PC-3 (cell line): ENCODE measurements around the gene HMGXB4. TPM values are rescaled to one million over a fixed set of nuclear protein-coding genes. Genes with fewer than 3 reads are reported as not detected.

ENCODE experiments used
- ATAC-seq: fragments of 200-7000 bp; cut with Tn5 transposase; 2 replicates; pipeline ENCODE4 v1.9.1; 2020; ENCODE audit warnings: mild to moderate bottlenecking, moderate library complexity
- BruUV-seq: library from RNA; stranded (reverse); fragments of 400-500 nt; replicated peaks from 2 replicates; lab custom pipeline; 2021; lab: Mats Ljungman, UMichigan
- CTCF ChIA-PET: fragments of 300-600 bp; sonication (Branson Sonifier 250); formaldehyde crosslinking; loops from one replicate; lab custom pipeline; 2022; ENCODE audit warnings: antibody characterized with exemption; lab: Charles Lee
- POLR2A ChIA-PET: fragments of 300-600 bp; sonication (Branson Sonifier 250); formaldehyde crosslinking; loops from one replicate; lab custom pipeline; 2022; ENCODE audit warnings: antibody characterized with exemption; ENCODE audit not compliant: unreplicated experiment; lab: Charles Lee
- DNase-seq: peaks from one replicate; pipeline ENCODE4 v3.0.0-alpha.2; 2015
- H2AFZ ChIP-seq: fragments of 300-600 bp; sonication (generic); 2 replicates; pipeline ENCODE4 v1.6.0; 2016; ENCODE audit warnings: antibody characterized with exemption, low read length
- H3F3A ChIP-seq: fragments of 300-600 bp; sonication (generic); one replicate; pipeline ENCODE4 v1.6.0; 2017; ENCODE audit warnings: antibody characterized with exemption, low read length, control low read depth, mild to moderate bottlenecking; ENCODE audit not compliant: unreplicated experiment
- H3K27ac ChIP-seq: fragments of 300-600 bp; sonication (generic); 2 replicates; pipeline ENCODE4 v1.5.1; 2016; ENCODE audit warnings: mild to moderate bottlenecking, low read length
- H3K27me3 ChIP-seq: fragments of 300-600 bp; sonication (generic); 2 replicates; pipeline ENCODE4 v1.6.1; 2016; ENCODE audit warnings: low read length, mixed read lengths
- H3K36me3 ChIP-seq: fragments of 300-600 bp; sonication (generic); 2 replicates; pipeline ENCODE4 v1.6.1; 2016; ENCODE audit warnings: low read depth, mixed run types, low read length, mixed read lengths
- H3K4me1 ChIP-seq: fragments of 300-600 bp; sonication (generic); 2 replicates; pipeline ENCODE4 v1.5.1; 2016; ENCODE audit warnings: low read length; ENCODE audit not compliant: insufficient read depth
- H3K4me2 ChIP-seq: fragments of 300-600 bp; sonication (generic); 2 replicates; pipeline ENCODE4 v1.6.0; 2016; ENCODE audit warnings: low read length
- H3K4me3 ChIP-seq: fragments of 300-600 bp; sonication (generic); 2 replicates; pipeline ENCODE4 v1.5.1; 2016; ENCODE audit warnings: mild to moderate bottlenecking, low read length, mixed read lengths
- H3K79me2 ChIP-seq: fragments of 300-600 bp; sonication (generic); 2 replicates; pipeline ENCODE4 v1.6.1; 2017; ENCODE audit warnings: low read length, mixed read lengths
- H3K9ac ChIP-seq: fragments of 300-600 bp; sonication (generic); 2 replicates; pipeline ENCODE4 v1.6.0; 2016; ENCODE audit warnings: mild to moderate bottlenecking, low read length
- H3K9me2 ChIP-seq: fragments of 300-600 bp; sonication (generic); replicated peaks from 2 replicates; pipeline ENCODE4 v1.6.1; 2016; ENCODE audit warnings: mixed run types, low read length, mixed read lengths
- H3K9me3 ChIP-seq: fragments of 300-600 bp; sonication (generic); 2 replicates; pipeline ENCODE4 v1.6.1; 2016; ENCODE audit warnings: low read length, mixed read lengths
- H4K20me1 ChIP-seq: fragments of 300-600 bp; sonication (generic); 2 replicates; pipeline ENCODE4 v1.6.1; 2016; ENCODE audit warnings: low read length, mixed read lengths
- EZH2 ChIP-seq: fragments of 300-600 bp; sonication (generic); IDR thresholded peaks from one replicate; pipeline ENCODE4 v1.6.1; 2017; ENCODE audit warnings: antibody characterized with exemption, mild to moderate bottlenecking, low read length; ENCODE audit not compliant: unreplicated experiment
- EZH2phosphoT487 ChIP-seq: fragments of 300-600 bp; sonication (generic); IDR thresholded peaks from 2 replicates; pipeline ENCODE4 v1.6.1; 2018; ENCODE audit warnings: mild to moderate bottlenecking, antibody characterized with exemption, low read length, borderline replicate concordance
- intact Hi-C: fragments of 100-400 bp; cut with micrococcal nuclease; formaldehyde crosslinking; loops from 2 replicates; pipeline ENCODE4 v1.9.0; 2023
- total RNA-seq: library from RNA; depleted of rRNA; stranded (reverse); fragments of >200 nt; gene quantifications from 2 replicates; pipeline ENCODE4 v1.2.3, GENCODE V29; 2014
- TF ChIP-seq, protein P1 (sequence below): fragments of 300-600 bp; sonication (generic); conservative IDR thresholded peaks from 2 replicates; pipeline ENCODE4 v1.5.1; 2017; ENCODE audit warnings: antibody characterized with exemption, low read depth, mild to moderate bottlenecking, low read length

HMGXB4 gene
- total RNA-seq, 1 experiment from 2014 or later, result 12.9 TPM

DNA sequence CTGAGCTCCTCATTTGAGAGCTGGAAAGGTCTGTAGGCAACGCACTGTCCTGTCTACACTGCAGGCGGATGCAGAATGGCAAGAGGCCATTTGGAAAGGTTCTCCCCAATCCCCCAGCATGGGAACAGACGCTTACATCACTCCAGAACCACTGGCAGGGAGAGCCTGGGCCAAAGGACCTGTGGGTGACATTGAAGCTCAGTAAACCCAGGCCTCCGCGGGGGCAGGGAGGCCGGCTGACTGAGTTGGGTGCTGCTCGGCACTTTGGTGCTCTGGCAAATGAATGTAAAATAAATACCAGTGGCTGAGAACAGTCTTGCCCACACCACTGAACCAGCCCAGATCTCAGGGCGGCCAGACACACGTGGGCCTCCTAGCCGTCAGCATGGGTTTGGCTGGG lies 64.8 kb downstream of the HMGXB4 start:
- no peaks in the 10 kb centered on the region for H3F3A ChIP-seq
- ATAC-seq (no peak), DNase-seq (no peak)
- no peaks in the 10 kb centered on the region for H3K36me3 ChIP-seq
- H4K20me1 ChIP-seq, result no peaks in the 10 kb centered on the region
- CTCF ChIA-PET, result no interaction called here
- no peaks in the 10 kb centered on the region for H3K27me3 ChIP-seq
- POLR2A ChIA-PET, result no interaction called here
- no peak overlapping the region for H3K4me3 ChIP-seq
- no peaks in the 10 kb centered on the region for H3K9me3 ChIP-seq
- no peak overlapping the region for H3K27ac ChIP-seq
- no peaks in the 10 kb centered on the region for H3K79me2 ChIP-seq
- H2AFZ ChIP-seq, result no peak overlapping the region
- H3K4me1 ChIP-seq, result no peaks in the 10 kb centered on the region
- no peaks in the 10 kb centered on the region for H3K9me2 ChIP-seq
- TF ChIP-seq, protein P1, sequence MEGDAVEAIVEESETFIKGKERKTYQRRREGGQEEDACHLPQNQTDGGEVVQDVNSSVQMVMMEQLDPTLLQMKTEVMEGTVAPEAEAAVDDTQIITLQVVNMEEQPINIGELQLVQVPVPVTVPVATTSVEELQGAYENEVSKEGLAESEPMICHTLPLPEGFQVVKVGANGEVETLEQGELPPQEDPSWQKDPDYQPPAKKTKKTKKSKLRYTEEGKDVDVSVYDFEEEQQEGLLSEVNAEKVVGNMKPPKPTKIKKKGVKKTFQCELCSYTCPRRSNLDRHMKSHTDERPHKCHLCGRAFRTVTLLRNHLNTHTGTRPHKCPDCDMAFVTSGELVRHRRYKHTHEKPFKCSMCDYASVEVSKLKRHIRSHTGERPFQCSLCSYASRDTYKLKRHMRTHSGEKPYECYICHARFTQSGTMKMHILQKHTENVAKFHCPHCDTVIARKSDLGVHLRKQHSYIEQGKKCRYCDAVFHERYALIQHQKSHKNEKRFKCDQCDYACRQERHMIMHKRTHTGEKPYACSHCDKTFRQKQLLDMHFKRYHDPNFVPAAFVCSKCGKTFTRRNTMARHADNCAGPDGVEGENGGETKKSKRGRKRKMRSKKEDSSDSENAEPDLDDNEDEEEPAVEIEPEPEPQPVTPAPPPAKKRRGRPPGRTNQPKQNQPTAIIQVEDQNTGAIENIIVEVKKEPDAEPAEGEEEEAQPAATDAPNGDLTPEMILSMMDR, result no peak
- TF ChIP-seq EZH2 (no peak), EZH2phosphoT487 (no peak)
- H3K9ac ChIP-seq, result no peak overlapping the region
- no TSS peak for BruUV-seq
- intact Hi-C loops, result no loop called here
- no peak overlapping the region for H3K4me2 ChIP-seq

DNA sequence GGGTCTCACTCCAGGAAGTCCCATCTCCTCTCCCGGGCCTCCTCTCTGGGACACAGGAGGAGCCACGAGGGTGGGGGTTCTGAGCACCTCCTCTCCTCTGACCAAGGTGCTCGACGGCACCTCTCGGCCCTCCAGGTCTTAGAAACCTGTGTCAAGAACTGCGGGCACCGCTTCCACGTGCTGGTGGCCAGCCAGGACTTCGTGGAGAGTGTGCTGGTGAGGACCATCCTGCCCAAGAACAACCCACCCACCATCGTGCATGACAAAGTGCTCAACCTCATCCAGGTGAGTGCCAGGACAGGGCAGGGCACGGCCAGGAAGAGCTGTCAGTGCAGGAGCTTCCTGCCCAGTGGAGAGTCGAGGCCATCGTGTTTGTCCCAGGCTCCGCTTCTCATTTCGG lies 65.6 kb downstream of the HMGXB4 start:
- H3F3A ChIP-seq, result no peaks in the 10 kb centered on the region
- DNase-seq, result no peak
- H2AFZ ChIP-seq, result no peak overlapping the region
- no peaks in the 10 kb centered on the region for H4K20me1 ChIP-seq
- H3K9me3 ChIP-seq, result no peaks in the 10 kb centered on the region
- ATAC-seq, result no peak
- no peaks in the 10 kb centered on the region for H3K4me1 ChIP-seq
- H3K4me3 ChIP-seq, result no peak overlapping the region
- H3K4me2 ChIP-seq, result no peak overlapping the region
- BruUV-seq, result no TSS peak
- ChIA-PET POLR2A (no interaction called here), CTCF (no interaction called here)
- intact Hi-C loops, result no loop called here
- no peak overlapping the region for H3K9ac ChIP-seq
- TF ChIP-seq, protein P1, result no peak
- no peak for TF ChIP-seq EZH2phosphoT487
- TF ChIP-seq EZH2, result no peak
- no peaks in the 10 kb centered on the region for H3K27me3 ChIP-seq
- no peaks in the 10 kb centered on the region for H3K36me3 ChIP-seq
- no peak overlapping the region for H3K27ac ChIP-seq
- H3K9me2 ChIP-seq, result no peaks in the 10 kb centered on the region
- H3K79me2 ChIP-seq, result no peaks in the 10 kb centered on the region

GRCh38 chr22:35323305-35323704 lies 66.0 kb downstream of the HMGXB4 start:
- Histone ChIP-seq H4K20me1 (no peaks in the 10 kb centered on the region), H3K4me3 (no peak overlapping the region), H3K27me3 (no peaks in the 10 kb centered on the region), H3K27ac (no peak overlapping the region), H3K36me3 (no peaks in the 10 kb centered on the region), H3K4me2 (no peak overlapping the region), H2AFZ (no peak overlapping the region), H3K4me1 (no peaks in the 10 kb centered on the region), H3K9me3 (no peaks in the 10 kb centered on the region), H3F3A (no peaks in the 10 kb centered on the region), H3K79me2 (no peaks in the 10 kb centered on the region), H3K9ac (no peak overlapping the region), H3K9me2 (no peaks in the 10 kb centered on the region)
- no peak for TF ChIP-seq EZH2
- no peak for TF ChIP-seq EZH2phosphoT487
- TF ChIP-seq, protein P1, result no peak
- ChIA-PET POLR2A (no interaction called here), CTCF (no interaction called here)
- ATAC-seq (no peak), DNase-seq (no peak)
- intact Hi-C loops, result no loop called here
- no TSS peak for BruUV-seq
